Activated CD8-positive, alpha-beta T cell treated with anti-CD3 and anti-CD28 coated beads for 36 hours (primary cell): ENCODE data around the gene PET100. TPM values are rescaled to one million over a fixed set of nuclear protein-coding genes. Genes with fewer than 3 reads are reported as not detected.

Experiments used
- ATAC-seq: fragments of 200-7000 bp; cut with Tn5 transposase; one replicate; pipeline ENCODE4 v1.10.0; 2021; ENCODE audit warnings: mild to moderate bottlenecking, moderate library complexity
- CTCF ChIA-PET: fragments of 350-600 bp; sonication (Branson Sonifier 250); formaldehyde crosslinking; loops from one replicate; lab custom pipeline; 2021; ENCODE audit warnings: antibody characterized with exemption; lab: Charles Lee
- POLR2A ChIA-PET: fragments of 350-600 bp; sonication (Branson Sonifier 250); formaldehyde crosslinking; loops from one replicate; lab custom pipeline; 2021; ENCODE audit warnings: antibody characterized with exemption; lab: Charles Lee
- DNase-seq: peaks from one replicate; pipeline ENCODE4 v3.0.0-alpha.2; 2020
- H3K27ac Mint-ChIP-seq: one replicate; pipeline ENCODE4 v1.8.0; 2021; ENCODE audit warnings: mild to moderate bottlenecking, mixed read lengths
- H3K27me3 Mint-ChIP-seq: one replicate; pipeline ENCODE4 v1.8.0; 2021; ENCODE audit warnings: mixed read lengths
- H3K36me3 Mint-ChIP-seq: one replicate; pipeline ENCODE4 v1.8.0; 2021; ENCODE audit warnings: low read depth, mixed read lengths
- H3K4me1 Mint-ChIP-seq: one replicate; pipeline ENCODE4 v1.8.0; 2021; ENCODE audit warnings: low read depth, mixed read lengths
- H3K4me3 Mint-ChIP-seq: one replicate; pipeline ENCODE4 v1.8.0; 2021; ENCODE audit warnings: mild to moderate bottlenecking, moderate library complexity, mixed read lengths
- H3K9me3 Mint-ChIP-seq: one replicate; pipeline ENCODE4 v1.8.0; 2021; ENCODE audit warnings: mixed read lengths
- CTCF ChIP-seq: fragments of 200-600 bp; IDR thresholded peaks from one replicate; pipeline ENCODE4 v1.8.0; 2022; ENCODE audit warnings: antibody characterized with exemption, mild to moderate bottlenecking
- intact Hi-C: fragments of 100-400 bp; cut with micrococcal nuclease; formaldehyde crosslinking; loops from one replicate; pipeline ENCODE4 v1.10.0; 2022
- total RNA-seq, 2 experiments: library from RNA; stranded (reverse); gene quantifications; one replicate each; pipeline ENCODE4 v1.2.3, GENCODE V29; 2021

PET100 gene
- total RNA-seq, 2 experiments from 2014 or later: 71.8 to 83.3 TPM

GRCh38 chr19:7600721-7601120 is 28.9 kb upstream of the PET100 start:
- Mint-ChIP-seq H3K4me3 (no peak overlapping the region), H3K27ac (no peak overlapping the region), H3K27me3 (peaks cover 20% of the 10 kb centered on the region), H3K4me1 (peaks cover 4% of the 10 kb centered on the region), H3K9me3 (peaks cover 3% of the 10 kb centered on the region), H3K36me3 (no peaks in the 10 kb centered on the region)
- no peak for ATAC-seq
- ChIA-PET CTCF (no interaction called here), POLR2A (no interaction called here)
- DNase-seq: peak; percentile 30
- intact Hi-C loops: no loop called here
- TF ChIP-seq CTCF: no peak

- H3K36me3 Mint-ChIP-seq: no peaks in the 10 kb centered on the region
- no peak overlapping the region for H3K4me3 Mint-ChIP-seq
- H3K27ac Mint-ChIP-seq: no peak overlapping the region
- no peak for TF ChIP-seq CTCF
- peaks cover 2% of the 10 kb centered on the region for H3K4me1 Mint-ChIP-seq
- POLR2A ChIA-PET: interaction anchor here (0.6 kb wide), 1 partner anchor 39 kb away, joined by 3 read pairs; no protein-coding TSS in a partner anchor
- CTCF ChIA-PET: no interaction called here
- no peak for DNase-seq
- H3K9me3 Mint-ChIP-seq: peaks cover 3% of the 10 kb centered on the region
- peaks cover 16% of the 10 kb centered on the region for H3K27me3 Mint-ChIP-seq
- intact Hi-C loops: no loop called here
- ATAC-seq: no peak
Measured at GRCh38 chr19:7602240-7602934, 27.2 kb upstream of the PET100 start.

GRCh38 chr19:7602935-7603497 is 26.6 kb upstream of the PET100 start:
- POLR2A ChIA-PET: interaction anchor here (0.6 kb wide), 1 partner anchor 35 kb away, joined by 3 read pairs; no protein-coding TSS in a partner anchor
- Mint-ChIP-seq H3K36me3 (no peaks in the 10 kb centered on the region), H3K27ac (no peak overlapping the region), H3K27me3 (peaks cover 9% of the 10 kb centered on the region), H3K9me3 (peaks cover 3% of the 10 kb centered on the region), H3K4me3 (no peak overlapping the region), H3K4me1 (peaks cover 2% of the 10 kb centered on the region)
- no peak for TF ChIP-seq CTCF
- CTCF ChIA-PET: no interaction called here
- DNase-seq (no peak), ATAC-seq (no peak)
- intact Hi-C loops: no loop called here

GRCh38 chr19:7603919-7604318 is 25.7 kb upstream of the PET100 start:
- ATAC-seq (no peak), DNase-seq (no peak)
- Mint-ChIP-seq H3K4me3 (no peak overlapping the region), H3K27me3 (peaks cover 6% of the 10 kb centered on the region), H3K36me3 (no peaks in the 10 kb centered on the region), H3K9me3 (peaks cover 3% of the 10 kb centered on the region), H3K27ac (no peak overlapping the region), H3K4me1 (peaks cover 2% of the 10 kb centered on the region)
- ChIA-PET CTCF (no interaction called here), POLR2A (interaction anchor here (1.3 kb wide), 1 partner anchor 58 kb away, joined by 3 read pairs; no protein-coding TSS in a partner anchor)
- no peak for TF ChIP-seq CTCF
- intact Hi-C loops: no loop called here
